H1 (cell line): ENCODE measurements around the gene BRAP. TPM values are rescaled to one million over a fixed set of nuclear protein-coding genes. Genes with fewer than 3 reads are reported as not detected.

Experiments
- CTCF ChIA-PET: fragments of 300-600 bp; sonication (Branson Sonifier 250); formaldehyde crosslinking; loops from one replicate; lab custom pipeline; 2021; ENCODE audit not compliant: partially characterized antibody; lab: Charles Lee
- POLR2A ChIA-PET: fragments of 300-600 bp; sonication (Branson Sonifier 250); formaldehyde crosslinking; loops from one replicate; lab custom pipeline; 2021; ENCODE audit warnings: inconsistent platforms; ENCODE audit not compliant: partially characterized antibody; lab: Charles Lee
- DNase-seq, 2 experiments: peaks; one replicate each; pipeline versions ENCODE4 v3.0.0 to v3.0.0-alpha.2; 2010 to 2022; ENCODE audit warnings: low spot score in 2 of 2, low read depth in 1 of 2, mixed read lengths in 1 of 2
- FAIRE-seq: peaks from 2 replicates; lab custom pipeline; 2011; peaks lifted over from hg19 to GRCh38; lab: Jason Lieb, UNC
- H2AFZ ChIP-seq: 2 replicates; pipeline ENCODE4 v1.8.1; 2012; ENCODE audit warnings: low read length, inconsistent platforms
- H2AK5ac ChIP-seq: 2 replicates; pipeline ENCODE4 v1.6.1; 2013; ENCODE audit warnings: low read depth, low read length
- H2BK120ac ChIP-seq: replicated peaks from 2 replicates; pipeline ENCODE3; 2013; ENCODE audit warnings: low read depth, low read length, inconsistent platforms
- H2BK12ac ChIP-seq: 2 replicates; pipeline ENCODE4 v1.6.1; 2013; ENCODE audit warnings: low read depth, low read length
- H2BK15ac ChIP-seq: 2 replicates; pipeline ENCODE4 v1.6.1; 2013; ENCODE audit warnings: low read length
- H2BK20ac ChIP-seq: 2 replicates; pipeline ENCODE4 v1.6.1; 2013; ENCODE audit warnings: low read length
- H2BK5ac ChIP-seq: 2 replicates; pipeline ENCODE4 v1.6.1; 2013; ENCODE audit warnings: low read depth, low read length
- H3K14ac ChIP-seq: 2 replicates; pipeline ENCODE4 v1.6.1; 2013; ENCODE audit warnings: inconsistent platforms; ENCODE audit not compliant: insufficient read length
- H3K18ac ChIP-seq: 2 replicates; pipeline ENCODE4 v1.6.1; 2013; ENCODE audit warnings: low read length; ENCODE audit errors: extremely low read depth
- H3K23ac ChIP-seq: 2 replicates; pipeline ENCODE4 v1.6.1; 2013; ENCODE audit warnings: inconsistent platforms; ENCODE audit not compliant: insufficient read length
- H3K23me2 ChIP-seq: 2 replicates; pipeline ENCODE4 v1.6.1; 2013; ENCODE audit warnings: low read depth, low read length
- H3K27ac ChIP-seq: 2 replicates; pipeline ENCODE4 v1.6.1; 2011; ENCODE audit warnings: low read depth, low read length, inconsistent platforms
- H3K27me3 ChIP-seq, 4 experiments: replicated peaks in 1 of 4; 1 replicate in 1 of 4; 2 replicates in 3 of 4; pipeline versions ENCODE4 v1.6.1 to v1.8.1; 2011 to 2013; ENCODE audit warnings: low read length in 3 of 4, mild to moderate bottlenecking in 3 of 4, inconsistent platforms in 2 of 4, mixed read lengths in 2 of 4, moderate library complexity in 1 of 4; ENCODE audit not compliant: control insufficient read depth in 3 of 4, insufficient read depth in 3 of 4; ENCODE audit errors: extremely low read depth in 1 of 4
- H3K36me3 ChIP-seq, 4 experiments: 2 replicates each; pipeline versions ENCODE4 v1.6.1 to v1.8.1; 2011 to 2013; ENCODE audit warnings: mild to moderate bottlenecking in 4 of 4, low read length in 3 of 4, moderate library complexity in 2 of 4, control low read depth in 1 of 4, inconsistent platforms in 1 of 4; ENCODE audit not compliant: insufficient read depth in 4 of 4, control insufficient read depth in 2 of 4
- H3K4ac ChIP-seq: replicated peaks from 2 replicates; pipeline ENCODE3; 2013; ENCODE audit warnings: low read length, low read depth, mixed read lengths, inconsistent platforms; ENCODE audit not compliant: insufficient read length
- H3K4me1 ChIP-seq, 4 experiments: replicated peaks in 1 of 4; 1 replicate in 1 of 4; 2 replicates in 3 of 4; pipeline versions ENCODE4 v1.6.1 to v1.8.1; 2011 to 2013; ENCODE audit warnings: low read length in 3 of 4, inconsistent platforms in 2 of 4, mixed read lengths in 1 of 4; ENCODE audit not compliant: insufficient read depth in 4 of 4, control insufficient read depth in 3 of 4
- H3K4me2 ChIP-seq, 2 experiments: 2 replicates each; pipeline versions ENCODE4 v1.6.1 to v1.8.1; 2011 to 2013; ENCODE audit warnings: low read depth in 2 of 2, low read length in 2 of 2, control low read depth in 1 of 2, inconsistent platforms in 1 of 2, mild to moderate bottlenecking in 1 of 2; ENCODE audit not compliant: insufficient read depth in 1 of 2
- H3K4me3 ChIP-seq, 4 experiments: fragments of 200-600, 300-600 bp in 1 of 4; sonication (generic), shearing (Covaris generic), sonication (Bioruptor Twin) in 1 of 4; 2 replicates each; pipeline versions ENCODE4 v1.5.1 to v1.8.1; 2011 to 2016; ENCODE audit warnings: low read length in 4 of 4, low read depth in 3 of 4, control low read depth in 2 of 4, inconsistent platforms in 2 of 4, mild to moderate bottlenecking in 2 of 4, mixed read lengths in 1 of 4, moderate library complexity in 1 of 4; ENCODE audit not compliant: insufficient read depth in 2 of 4; ENCODE audit errors: extremely low read depth in 1 of 4
- H3K56ac ChIP-seq: replicated peaks from 2 replicates; pipeline ENCODE3; 2013; ENCODE audit warnings: low read depth, mild to moderate bottlenecking, mixed read lengths, low read length, inconsistent platforms; ENCODE audit not compliant: insufficient read length
- H3K79me1 ChIP-seq: 2 replicates; pipeline ENCODE4 v1.6.1; 2013; ENCODE audit warnings: low read depth, low read length, control low read depth
- H3K79me2 ChIP-seq, 2 experiments: 2 replicates each; pipeline versions ENCODE4 v1.6.1 to v1.8.1; 2012 to 2013; ENCODE audit warnings: low read length in 2 of 2, mild to moderate bottlenecking in 2 of 2, inconsistent platforms in 1 of 2; ENCODE audit not compliant: insufficient read depth in 2 of 2, control insufficient read depth in 1 of 2
- H3K9ac ChIP-seq, 4 experiments: replicated peaks in 1 of 4; 1 replicate in 1 of 4; 2 replicates in 3 of 4; pipeline versions ENCODE4 v1.6.1 to v1.8.1; 2011 to 2013; ENCODE audit warnings: low read depth in 3 of 4, low read length in 3 of 4, control low read depth in 2 of 4, mild to moderate bottlenecking in 2 of 4, moderate library complexity in 2 of 4, inconsistent platforms in 1 of 4; ENCODE audit errors: extremely low read depth in 1 of 4
- H3K9me3 ChIP-seq, 2 experiments: 2 replicates each; pipeline versions ENCODE4 v1.6.1 to v1.8.1; 2012 to 2013; ENCODE audit warnings: mild to moderate bottlenecking in 2 of 2, moderate library complexity in 2 of 2, control low read depth in 1 of 2, inconsistent platforms in 1 of 2, low read depth in 1 of 2, low read length in 1 of 2, mixed read lengths in 1 of 2; ENCODE audit not compliant: insufficient read depth in 2 of 2
- H4K20me1 ChIP-seq, 2 experiments: replicated peaks in 1 of 2; 2 replicates each; pipeline versions ENCODE3 to v1.8.1; 2011 to 2013; ENCODE audit warnings: inconsistent platforms in 2 of 2, low read length in 2 of 2, mild to moderate bottlenecking in 1 of 2; ENCODE audit not compliant: insufficient read depth in 2 of 2, control insufficient read depth in 1 of 2
- H4K5ac ChIP-seq: 2 replicates; pipeline ENCODE4 v1.6.1; 2013; ENCODE audit warnings: low read length, low read depth, mixed read lengths, inconsistent platforms; ENCODE audit not compliant: insufficient read length
- H4K8ac ChIP-seq: 2 replicates; pipeline ENCODE4 v1.8.0; 2013; ENCODE audit warnings: mild to moderate bottlenecking, moderate library complexity, low read length, inconsistent platforms; ENCODE audit not compliant: insufficient read depth; ENCODE audit errors: extremely low read depth
- H4K91ac ChIP-seq: replicated peaks from 2 replicates; pipeline ENCODE3; 2013; ENCODE audit warnings: low read length, mixed read lengths, inconsistent platforms; ENCODE audit not compliant: insufficient read length
- ASH2L ChIP-seq: fragments of 200-600, 300-600 bp; sonication (generic); IDR thresholded peaks from one replicate; pipeline ENCODE4 v1.7.1; 2017; ENCODE audit warnings: low read length
- EP300 ChIP-seq, 2 experiments: IDR thresholded peaks; 1 replicate in 1 of 2; 2 replicates in 1 of 2; pipeline ENCODE4 v1.6.1; 2011 to 2012; ENCODE audit warnings: low read depth in 2 of 2, low read length in 2 of 2, mild to moderate bottlenecking in 2 of 2, borderline replicate concordance in 1 of 2, inconsistent platforms in 1 of 2, moderate library complexity in 1 of 2
- GABPA ChIP-seq: IDR thresholded peaks from 2 replicates; pipeline ENCODE4 v1.6.1; 2011; ENCODE audit warnings: mild to moderate bottlenecking, low read length, moderate library complexity, borderline replicate concordance; ENCODE audit not compliant: insufficient read depth
- JUN ChIP-seq: IDR thresholded peaks from 2 replicates; pipeline ENCODE4 v1.6.1; 2011; ENCODE audit warnings: low read depth, mild to moderate bottlenecking, improper control_type of control experiment, low read length
- KDM1A ChIP-seq: fragments of 200-600, 300-600 bp; sonication (generic); IDR thresholded peaks from 2 replicates; pipeline ENCODE4 v1.7.1; 2016; ENCODE audit warnings: mild to moderate bottlenecking, low read length, borderline replicate concordance
- KDM4A ChIP-seq: IDR thresholded peaks from one replicate; pipeline ENCODE4 v1.7.1; 2012; ENCODE audit warnings: low read depth, mild to moderate bottlenecking, moderate library complexity, low read length, inconsistent platforms; ENCODE audit not compliant: severe bottlenecking
- MAFK ChIP-seq: IDR thresholded peaks from 2 replicates; pipeline ENCODE4 v1.6.1; 2012; ENCODE audit warnings: low read depth, mild to moderate bottlenecking, improper control_type of control experiment, low read length
- NRF1 ChIP-seq: IDR thresholded peaks from 2 replicates; pipeline ENCODE4 v1.6.1; 2011; ENCODE audit warnings: mild to moderate bottlenecking, low read depth, low read length, improper control_type of control experiment
- POLR2A ChIP-seq, 2 experiments: IDR thresholded peaks; 1 replicate in 1 of 2; 2 replicates in 1 of 2; pipeline ENCODE4 v1.6.1; 2011; ENCODE audit warnings: low read depth in 2 of 2, low read length in 2 of 2, mild to moderate bottlenecking in 2 of 2; ENCODE audit errors: control extremely low read depth in 1 of 2
- SIRT6 ChIP-seq: IDR thresholded peaks from one replicate; pipeline ENCODE4 v1.7.1; 2012; ENCODE audit warnings: low read length, inconsistent platforms
- SRF ChIP-seq: IDR thresholded peaks from 2 replicates; pipeline ENCODE4 v1.6.1; 2011; ENCODE audit warnings: mild to moderate bottlenecking, low read depth, low read length, moderate library complexity
- TAF7 ChIP-seq: optimal IDR thresholded peaks from 2 replicates; pipeline ENCODE3; 2011; ENCODE audit warnings: low read depth, mild to moderate bottlenecking, inconsistent platforms, low read length, moderate library complexity, borderline replicate concordance
- WGBS, 2 experiments: shearing (Covaris generic) in 1 of 2; methylation state at CpG; one replicate each; pipeline versions ENCODE4 v1.1.6 to v1.1.7; 2013 to 2015; ENCODE audit warnings: low lambda C conversion rate in 2 of 2, mixed read lengths in 2 of 2, inconsistent platforms in 1 of 2, low coverage in 1 of 2, missing lambda C conversion rate in 1 of 2; ENCODE audit not compliant: insufficient replicate concordance in 2 of 2, insufficient coverage in 1 of 2, insufficient read length in 1 of 2; ENCODE audit errors: extremely low coverage in 1 of 2, missing lambda C conversion rate in 1 of 2; 5-methylcytosine and 5-hydroxymethylcytosine counted together
- polyA plus RNA-seq, 7 experiments: library from polyadenylated mRNA; depleted of rRNA in 3 of 7; stranded (reverse) in 5 of 7; unstranded in 2 of 7; fragments of >200 nt in 5 of 7; fragments of 200-250 nt in 2 of 7; gene quantifications; 1 replicate in 5 of 7; 2 replicates in 1 of 7; 4 replicates in 1 of 7; pipeline versions ENCODE4 v1.2.1 to v1.2.3, GENCODE V29; 2011 to 2013; ENCODE audit warnings: missing spikeins in 2 of 7, mixed read lengths in 2 of 7
- total RNA-seq: library from RNA; stranded (reverse); fragmentation: NEBNext Ultra II Directional; extraction: Animal tissue kit (Norgen Biotek cat#: 25700); gene quantifications from 2 replicates; pipeline ENCODE4 v1.2.1, GENCODE V29; 2021
- TF ChIP-seq, protein P1 (sequence below): IDR thresholded peaks from 2 replicates; pipeline ENCODE4 v1.6.1; 2011; ENCODE audit warnings: low read length, improper control_type of control experiment

The BRAP gene
- total and polyA plus RNA-seq, 2 of the 8 experiments (the other 6 are each of a cell fraction or from before 2014, with no cell fraction given) = 12.8 to 22.2 TPM

DNA sequence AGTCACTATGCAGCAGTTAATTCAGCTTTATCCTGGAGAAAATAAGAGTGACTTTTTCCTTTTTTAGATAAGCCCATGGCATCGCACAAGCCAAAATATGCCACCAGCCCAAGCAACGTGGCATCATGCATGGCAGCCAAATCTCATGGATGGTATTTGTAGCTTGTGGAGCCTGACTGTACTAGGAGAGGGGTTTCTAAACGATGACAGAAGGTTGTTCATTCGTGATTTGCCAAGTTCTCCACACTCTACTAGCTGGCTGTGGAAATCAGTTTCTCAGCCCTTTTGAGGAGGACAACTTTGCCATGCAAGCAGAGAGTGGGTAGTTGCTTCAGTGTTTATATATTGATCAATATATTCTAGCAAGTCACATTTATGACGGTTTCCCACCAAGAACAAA lies 45.2 kb downstream of the BRAP start:
- Histone ChIP-seq H3K9me3 (no peaks in the 10 kb centered on the region), H3K79me1 (no peaks in the 10 kb centered on the region; the same call in 1 of the 2 replicates), H2AFZ (no peak overlapping the region), H3K4me3 (no peak overlapping the region), H3K56ac (no peak overlapping the region), H3K27ac (no peak overlapping the region), H2BK12ac (no peak overlapping the region), H3K18ac (no peak overlapping the region), H2AK5ac (no peak overlapping the region), H3K36me3 (peaks cover 0 to 26% (median 11%) of the 10 kb centered on the region in 4 experiments; a peak in 7 of 8 replicates), H2BK5ac (no peak overlapping the region), H3K23ac (no peak overlapping the region), H4K8ac (no peak overlapping the region), H3K4me1 (peaks cover 5 to 13% (median 9%) of the 10 kb centered on the region in 4 experiments), H2BK120ac (no peak overlapping the region), H3K23me2 (no peaks in the 10 kb centered on the region), H3K4me2 (no peak overlapping the region), H2BK15ac (no peak overlapping the region), H3K14ac (no peak overlapping the region), H3K79me2 (no peaks in the 10 kb centered on the region), H4K5ac (no peak overlapping the region), H2BK20ac (no peak overlapping the region), H4K91ac (no peak overlapping the region), H4K20me1 (no peaks in the 10 kb centered on the region), H3K4ac (no peak overlapping the region), H3K9ac (no peak overlapping the region), H3K27me3 (no peaks in the 10 kb centered on the region; a peak in 1 of 7 replicates)
- no peak for DNase-seq
- POLR2A ChIA-PET = interaction anchor here (0.8 to 1.6 kb wide), 3 partner anchors 9 to 69 kb away, joined by 3 to 4 read pairs (median 3); no protein-coding TSS in a partner anchor
- 94% methylated on average over 5 of the region's 5 CpGs; no CpG with 5 or more reads in 1 of the 2 experiments for WGBS, 2 experiments
- CTCF ChIA-PET = interaction anchor here (0.6 to 1.7 kb wide), 6 partner anchors 8 to 44 kb away, joined by 3 to 5 read pairs (median 3); no protein-coding TSS in a partner anchor
- FAIRE-seq = no peak
- TF ChIP-seq, protein P1, sequence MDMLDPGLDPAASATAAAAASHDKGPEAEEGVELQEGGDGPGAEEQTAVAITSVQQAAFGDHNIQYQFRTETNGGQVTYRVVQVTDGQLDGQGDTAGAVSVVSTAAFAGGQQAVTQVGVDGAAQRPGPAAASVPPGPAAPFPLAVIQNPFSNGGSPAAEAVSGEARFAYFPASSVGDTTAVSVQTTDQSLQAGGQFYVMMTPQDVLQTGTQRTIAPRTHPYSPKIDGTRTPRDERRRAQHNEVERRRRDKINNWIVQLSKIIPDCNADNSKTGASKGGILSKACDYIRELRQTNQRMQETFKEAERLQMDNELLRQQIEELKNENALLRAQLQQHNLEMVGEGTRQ = no peak
- TF ChIP-seq KDM4A (no peak), EP300 (IDR thresholded peaks at IDR 0.05; ENCODE audit: borderline replicate concordance in 1 of 2, low read depth in 2 of 2, low read length in 2 of 2) (no peak), TAF7 (no peak), POLR2A (IDR thresholded peaks at IDR 0.05; ENCODE audit: control extremely low read depth in 1 of 2, low read depth in 2 of 2, low read length in 2 of 2) (no peak), MAFK (no peak), GABPA (no peak), ASH2L (no peak), NRF1 (no peak), SIRT6 (no peak), JUN (no peak), SRF (no peak), KDM1A (no peak)
